WTC11 (cell line): ENCODE measurements around the gene MDN1.

Experiments used
- ESRRA ChIP-seq: sonication (generic); formaldehyde crosslinking; IDR thresholded peaks from 2 replicates; pipeline ENCODE4 v1.8.1; 2022; ENCODE audit warnings: mild to moderate bottlenecking, missing genetic modification reagents, borderline replicate concordance
- ETV6 ChIP-seq: sonication (generic); formaldehyde crosslinking; IDR thresholded peaks from 2 replicates; pipeline ENCODE4 v1.8.1; 2022; ENCODE audit warnings: mild to moderate bottlenecking, missing genetic modification reagents
- GRHL2 ChIP-seq: fragments of 250-450 bp; sonication (Bioruptor Pico); IDR thresholded peaks from 2 replicates; pipeline ENCODE4 v1.8.0; 2022; ENCODE audit warnings: mild to moderate bottlenecking, moderate library complexity; ENCODE audit not compliant: insufficient replicate concordance, severe bottlenecking
- TP53 ChIP-seq: sonication (generic); formaldehyde crosslinking; IDR thresholded peaks from 2 replicates; pipeline ENCODE4 v1.8.1; 2023; ENCODE audit warnings: mild to moderate bottlenecking, missing genetic modification reagents
- ZSCAN18 ChIP-seq: fragments of 250-450 bp; sonication (Bioruptor Pico); IDR thresholded peaks from 2 replicates; pipeline ENCODE4 v2.1.2; 2022; ENCODE audit warnings: mild to moderate bottlenecking, moderate library complexity
- TF ChIP-seq, protein P1 (sequence below): fragments of 200-600 bp; IDR thresholded peaks from 2 replicates; pipeline ENCODE4 v1.8.0; 2022; ENCODE audit warnings: antibody characterized with exemption

DNA sequence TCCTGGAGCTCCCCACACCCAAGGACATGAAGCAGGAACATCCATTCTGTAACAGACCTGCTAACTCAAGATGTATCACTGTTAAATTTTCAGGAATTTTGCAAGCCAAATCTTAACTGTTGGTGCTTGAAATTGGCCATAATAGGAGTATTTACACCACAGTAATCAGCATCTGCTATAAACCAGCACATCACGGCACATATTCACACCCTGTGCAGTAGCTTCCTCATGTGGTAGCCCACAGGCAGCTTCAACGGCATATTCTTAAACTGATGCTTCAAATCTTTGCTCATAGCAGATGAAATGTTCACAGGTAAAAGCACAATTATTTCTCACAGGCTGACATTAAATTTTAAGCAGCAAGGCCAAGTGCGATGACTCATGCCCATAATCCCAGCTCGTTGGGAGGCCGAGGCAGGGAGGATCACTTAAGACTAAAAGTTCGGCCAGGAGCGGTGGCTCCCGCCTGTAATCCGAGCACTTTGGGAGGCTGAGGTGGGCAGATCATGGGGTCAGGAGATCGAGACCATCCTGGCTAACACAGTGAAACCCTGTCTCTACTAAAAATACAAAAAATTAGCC lies 137.5 kb downstream of the MDN1 start:
- TF ChIP-seq ESRRA (CRISPR knock-in tag) (no peak), GRHL2 (no peak), TP53 (CRISPR knock-in tag) (no peak), ZSCAN18 (no peak), ETV6 (CRISPR knock-in tag) (no peak)
- TF ChIP-seq, protein P1, sequence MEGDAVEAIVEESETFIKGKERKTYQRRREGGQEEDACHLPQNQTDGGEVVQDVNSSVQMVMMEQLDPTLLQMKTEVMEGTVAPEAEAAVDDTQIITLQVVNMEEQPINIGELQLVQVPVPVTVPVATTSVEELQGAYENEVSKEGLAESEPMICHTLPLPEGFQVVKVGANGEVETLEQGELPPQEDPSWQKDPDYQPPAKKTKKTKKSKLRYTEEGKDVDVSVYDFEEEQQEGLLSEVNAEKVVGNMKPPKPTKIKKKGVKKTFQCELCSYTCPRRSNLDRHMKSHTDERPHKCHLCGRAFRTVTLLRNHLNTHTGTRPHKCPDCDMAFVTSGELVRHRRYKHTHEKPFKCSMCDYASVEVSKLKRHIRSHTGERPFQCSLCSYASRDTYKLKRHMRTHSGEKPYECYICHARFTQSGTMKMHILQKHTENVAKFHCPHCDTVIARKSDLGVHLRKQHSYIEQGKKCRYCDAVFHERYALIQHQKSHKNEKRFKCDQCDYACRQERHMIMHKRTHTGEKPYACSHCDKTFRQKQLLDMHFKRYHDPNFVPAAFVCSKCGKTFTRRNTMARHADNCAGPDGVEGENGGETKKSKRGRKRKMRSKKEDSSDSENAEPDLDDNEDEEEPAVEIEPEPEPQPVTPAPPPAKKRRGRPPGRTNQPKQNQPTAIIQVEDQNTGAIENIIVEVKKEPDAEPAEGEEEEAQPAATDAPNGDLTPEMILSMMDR: no peak
